Activated naive CD4-positive, alpha-beta T cell treated with anti-CD3 and anti-CD28 coated beads, Interleukin-2, amount 10 ng/mL, durations not matched to agents 7 days and 5 days (primary cell): ENCODE measurements around the gene ZBTB9.

Source experiments
- CTCF ChIA-PET: fragments of 350-600 bp; sonication (Branson Sonifier 250); formaldehyde crosslinking; loops from one replicate; lab custom pipeline; 2021; ENCODE audit warnings: antibody characterized with exemption; lab: Charles Lee
- DNase-seq: peaks from one replicate; pipeline ENCODE4 v3.0.0-alpha.2; 2020
- H3K27ac Mint-ChIP-seq: one replicate; pipeline ENCODE4 v1.8.0; 2021; ENCODE audit warnings: mild to moderate bottlenecking, moderate library complexity, mixed read lengths
- H3K27me3 Mint-ChIP-seq: one replicate; pipeline ENCODE4 v1.8.0; 2021; ENCODE audit warnings: mild to moderate bottlenecking, mixed read lengths
- H3K36me3 Mint-ChIP-seq: one replicate; pipeline ENCODE4 v1.8.0; 2021; ENCODE audit warnings: mixed read lengths
- H3K4me1 Mint-ChIP-seq: one replicate; pipeline ENCODE4 v1.8.0; 2021; ENCODE audit warnings: mixed read lengths
- H3K4me3 Mint-ChIP-seq: one replicate; pipeline ENCODE4 v1.8.0; 2021; ENCODE audit warnings: mild to moderate bottlenecking, moderate library complexity, mixed read lengths
- H3K9me3 Mint-ChIP-seq: one replicate; pipeline ENCODE4 v1.8.0; 2021; ENCODE audit warnings: mixed read lengths

Gene ZBTB9

DNA sequence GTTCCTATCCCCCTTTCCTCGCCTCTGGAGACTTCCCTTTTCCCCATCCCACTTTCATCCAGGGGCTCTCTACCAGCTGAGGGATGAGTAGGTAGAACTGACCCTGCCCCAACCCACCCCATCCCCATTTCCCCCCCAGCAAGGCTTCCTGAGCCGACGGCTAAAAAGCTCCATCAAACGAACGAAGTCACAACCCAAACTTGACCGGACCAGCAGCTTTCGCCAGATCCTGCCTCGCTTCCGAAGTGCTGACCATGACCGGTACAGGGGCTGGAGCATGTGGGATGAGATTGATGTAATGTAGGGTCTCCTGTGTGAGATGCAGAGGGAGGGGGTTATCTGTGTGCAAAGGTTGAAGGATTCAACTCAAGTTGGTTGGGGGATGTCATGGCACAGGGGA is 21.8 kb upstream of the ZBTB9 start:
- CTCF ChIA-PET, result no interaction called here
- Mint-ChIP-seq H3K27ac (no peak overlapping the region), H3K4me1 (peaks cover 56% of the 10 kb centered on the region), H3K9me3 (no peaks in the 10 kb centered on the region), H3K4me3 (peak overlapping the region; percentile 81), H3K36me3 (peaks cover 36% of the 10 kb centered on the region), H3K27me3 (no peaks in the 10 kb centered on the region)
- no peak for DNase-seq

DNA sequence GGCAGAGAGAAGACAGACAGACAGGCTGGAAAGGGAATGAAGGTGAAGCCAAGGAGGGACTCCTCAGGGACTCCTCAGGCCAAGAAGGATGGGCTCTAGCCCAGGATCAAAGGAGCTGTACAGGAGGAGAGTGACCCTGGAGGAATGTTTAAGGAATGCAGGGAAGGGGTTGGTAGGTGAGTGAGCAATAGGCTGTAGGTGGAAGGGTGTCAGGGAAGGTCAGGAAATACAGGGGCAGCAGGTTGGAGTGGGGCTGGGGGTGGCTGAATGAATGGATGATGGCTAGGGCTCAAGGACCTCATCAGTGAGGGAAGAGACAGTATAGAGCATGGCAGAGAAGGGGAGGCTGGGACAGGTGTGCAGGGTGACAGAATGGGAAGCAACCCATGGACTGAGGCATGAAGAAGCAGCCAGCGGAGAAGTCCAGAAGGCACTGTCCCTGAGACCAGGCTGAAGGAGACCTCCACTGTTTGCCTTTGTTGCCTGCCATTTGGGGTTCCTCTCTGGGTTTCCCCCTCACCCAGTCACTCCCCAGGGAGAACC is 21.3 kb upstream of the ZBTB9 start:
- H3K4me3 Mint-ChIP-seq, result peak overlapping the region; percentile 51
- peak overlapping the region; percentile 43 for H3K27ac Mint-ChIP-seq
- CTCF ChIA-PET, result no interaction called here
- no peaks in the 10 kb centered on the region for H3K9me3 Mint-ChIP-seq
- H3K27me3 Mint-ChIP-seq, result no peaks in the 10 kb centered on the region
- peaks cover 37% of the 10 kb centered on the region for H3K36me3 Mint-ChIP-seq
- DNase-seq, result no peak
- peaks cover 55% of the 10 kb centered on the region for H3K4me1 Mint-ChIP-seq

DNA sequence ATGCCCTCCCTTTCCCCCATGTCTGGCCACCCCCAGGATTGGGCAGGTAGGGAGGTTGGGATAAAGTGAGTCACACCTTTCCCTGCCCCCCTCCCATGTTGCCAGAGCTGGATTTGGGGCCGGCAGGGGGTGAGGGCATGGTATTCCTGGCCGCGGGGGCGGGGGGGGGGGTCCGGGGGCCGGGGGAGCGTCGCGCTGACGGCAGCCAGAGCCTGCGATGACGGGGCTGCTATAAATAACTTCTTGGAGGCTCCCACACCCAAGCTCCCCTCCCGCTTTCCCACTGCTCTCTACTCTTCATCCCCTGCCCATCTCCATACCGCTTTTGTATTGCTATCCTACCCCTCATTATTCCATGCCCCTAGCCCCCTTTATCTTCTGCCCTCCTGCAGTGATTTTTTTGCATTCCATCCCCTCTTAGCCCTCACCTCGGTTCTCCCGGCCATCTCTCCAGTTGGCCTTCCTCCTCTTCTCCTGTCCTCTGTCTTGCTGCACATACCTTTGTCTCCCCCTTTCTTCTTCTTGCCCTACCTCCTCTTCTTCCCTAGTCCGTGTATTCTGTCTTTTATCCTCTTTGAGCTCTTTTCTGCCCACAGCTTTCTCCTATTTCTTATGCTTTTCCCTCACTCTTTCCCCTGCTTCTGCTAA is 20.7 kb upstream of the ZBTB9 start:
- Mint-ChIP-seq H3K4me3 (no peak overlapping the region), H3K9me3 (no peaks in the 10 kb centered on the region), H3K27me3 (no peaks in the 10 kb centered on the region), H3K4me1 (peaks cover 50% of the 10 kb centered on the region), H3K36me3 (peaks cover 43% of the 10 kb centered on the region), H3K27ac (peak overlapping the region; percentile 12)
- CTCF ChIA-PET, result interaction anchor here (0.6 kb wide), 1 partner anchor 38 kb away, joined by 3 read pairs; no protein-coding TSS in a partner anchor
- DNase-seq, result no peak

- no peak overlapping the region for H3K27ac Mint-ChIP-seq
- H3K4me3 Mint-ChIP-seq, result no peak overlapping the region
- H3K36me3 Mint-ChIP-seq, result peaks cover 48% of the 10 kb centered on the region
- no peaks in the 10 kb centered on the region for H3K9me3 Mint-ChIP-seq
- no peaks in the 10 kb centered on the region for H3K27me3 Mint-ChIP-seq
- peaks cover 37% of the 10 kb centered on the region for H3K4me1 Mint-ChIP-seq
- CTCF ChIA-PET, result no interaction called here
- no peak for DNase-seq
Observed at GRCh38 chr6:33434961-33435360, 19.4 kb upstream of the ZBTB9 start.

DNA sequence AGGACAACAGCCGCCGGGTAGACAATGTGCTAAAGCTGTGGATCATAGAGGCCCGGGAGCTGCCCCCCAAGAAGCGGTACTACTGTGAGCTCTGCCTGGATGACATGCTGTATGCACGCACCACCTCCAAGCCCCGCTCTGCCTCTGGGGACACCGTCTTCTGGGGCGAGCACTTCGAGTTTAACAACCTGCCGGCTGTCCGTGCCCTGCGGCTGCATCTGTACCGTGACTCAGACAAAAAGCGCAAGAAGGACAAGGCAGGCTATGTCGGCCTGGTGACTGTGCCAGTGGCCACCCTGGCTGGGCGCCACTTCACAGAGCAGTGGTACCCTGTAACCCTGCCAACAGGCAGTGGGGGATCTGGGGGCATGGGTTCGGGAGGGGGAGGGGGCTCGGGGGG is 16.7 kb upstream of the ZBTB9 start:
- no peak overlapping the region for H3K4me3 Mint-ChIP-seq
- peaks cover 54% of the 10 kb centered on the region for H3K36me3 Mint-ChIP-seq
- DNase-seq, result no peak
- peaks cover 10% of the 10 kb centered on the region for H3K4me1 Mint-ChIP-seq
- CTCF ChIA-PET, result no interaction called here
- no peaks in the 10 kb centered on the region for H3K27me3 Mint-ChIP-seq
- H3K27ac Mint-ChIP-seq, result no peak overlapping the region
- H3K9me3 Mint-ChIP-seq, result no peaks in the 10 kb centered on the region

DNA sequence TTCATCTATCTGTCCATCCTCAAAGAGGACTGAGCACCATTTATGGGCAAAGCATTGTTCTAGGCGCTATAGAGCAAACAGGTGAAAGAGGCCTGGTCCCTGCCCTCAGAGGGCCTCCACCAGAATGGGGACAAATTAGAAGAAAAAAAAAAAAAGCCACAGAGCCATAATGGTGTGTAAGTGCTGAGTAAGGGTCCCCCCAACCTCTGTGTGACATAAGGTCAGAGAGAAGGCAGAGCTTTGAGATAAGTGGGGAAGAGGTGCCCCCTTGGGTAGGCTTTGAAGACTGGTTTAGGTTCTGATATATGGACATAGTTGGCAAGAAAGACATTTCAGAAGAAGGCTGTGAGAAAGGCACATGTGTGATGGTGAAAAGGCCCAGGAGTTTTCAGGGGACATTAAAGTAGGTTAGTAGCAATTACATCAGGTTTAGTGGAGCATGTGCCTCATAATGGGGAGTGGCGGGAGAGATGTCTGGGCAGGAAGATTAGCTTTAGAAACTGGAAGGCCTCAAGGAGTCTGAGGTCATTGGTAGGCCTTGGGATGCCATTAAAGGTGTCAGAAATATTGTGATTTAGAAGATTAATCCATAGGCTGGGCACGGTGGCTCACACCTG is 15.3 kb upstream of the ZBTB9 start:
- Mint-ChIP-seq H3K27ac (no peak overlapping the region), H3K27me3 (no peaks in the 10 kb centered on the region), H3K36me3 (peaks cover 48% of the 10 kb centered on the region), H3K9me3 (no peaks in the 10 kb centered on the region), H3K4me3 (no peak overlapping the region), H3K4me1 (peaks cover under 1% of the 10 kb centered on the region)
- no peak for DNase-seq
- CTCF ChIA-PET, result no interaction called here

DNA sequence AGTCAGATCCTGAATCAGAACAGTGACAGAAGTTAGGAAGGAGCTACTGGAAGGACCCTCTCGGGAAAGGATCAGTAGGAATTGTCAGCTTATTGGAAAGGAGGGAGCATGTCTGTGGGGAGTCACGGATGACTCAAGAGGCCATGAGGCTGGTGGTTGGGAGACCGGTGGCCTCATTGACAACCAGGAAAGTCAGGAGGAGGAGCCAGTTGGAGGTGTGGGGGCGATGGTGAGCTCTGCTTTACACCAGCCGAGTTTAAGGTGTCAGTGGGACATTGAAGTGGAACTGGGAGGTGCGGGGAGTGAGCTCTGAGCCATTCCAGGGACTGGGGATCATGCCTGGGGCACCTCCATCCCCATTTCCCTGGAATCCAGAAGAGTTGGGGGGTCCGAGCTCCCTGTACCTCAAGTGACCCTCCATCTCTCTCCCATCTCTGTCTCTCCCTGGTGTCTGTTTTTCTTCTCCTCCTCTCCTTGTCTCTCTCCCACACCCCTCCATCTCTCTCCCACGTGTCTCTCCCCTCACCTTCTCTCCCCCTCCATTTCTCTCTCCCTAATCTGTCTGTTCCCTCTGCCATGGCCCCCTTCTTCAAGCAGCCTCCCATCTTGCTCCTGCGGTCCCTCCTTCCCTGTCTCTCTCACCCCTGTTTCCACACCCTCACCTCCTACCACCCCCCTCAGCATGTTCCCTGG is 14.3 kb upstream of the ZBTB9 start:
- CTCF ChIA-PET, result interaction anchor here (0.5 to 1.1 kb wide), 2 partner anchors 10 to 56 kb away, joined by 3 to 4 read pairs; no protein-coding TSS in a partner anchor
- no peak for DNase-seq
- Mint-ChIP-seq H3K27me3 (no peaks in the 10 kb centered on the region), H3K4me3 (no peak overlapping the region), H3K9me3 (no peaks in the 10 kb centered on the region), H3K36me3 (peaks cover 55% of the 10 kb centered on the region), H3K27ac (peak overlapping the region; percentile 25), H3K4me1 (no peaks in the 10 kb centered on the region)

GRCh38 chr6:33440649-33441309 is 13.6 kb upstream of the ZBTB9 start:
- Mint-ChIP-seq H3K4me3 (no peak overlapping the region), H3K9me3 (no peaks in the 10 kb centered on the region), H3K36me3 (peaks cover 49% of the 10 kb centered on the region), H3K27ac (peak overlapping the region; percentile 26), H3K4me1 (no peaks in the 10 kb centered on the region), H3K27me3 (no peaks in the 10 kb centered on the region)
- DNase-seq, result no peak
- CTCF ChIA-PET, result interaction anchor here (1.1 to 1.2 kb wide), 2 partner anchors 9 kb away, joined by 3 to 4 read pairs; no protein-coding TSS in a partner anchor

- Mint-ChIP-seq H3K36me3 (peaks cover 50% of the 10 kb centered on the region), H3K4me1 (no peaks in the 10 kb centered on the region), H3K27me3 (no peaks in the 10 kb centered on the region), H3K27ac (peak overlapping the region; percentile 26), H3K9me3 (no peaks in the 10 kb centered on the region), H3K4me3 (no peak overlapping the region)
- DNase-seq, result no peak
- CTCF ChIA-PET, result interaction anchor here (1.2 kb wide), 1 partner anchor 9 kb away, joined by 3 read pairs; no protein-coding TSS in a partner anchor
Observed at GRCh38 chr6:33441457-33441856, 12.9 kb upstream of the ZBTB9 start.

GRCh38 chr6:33442283-33442682 is 12.1 kb upstream of the ZBTB9 start:
- Mint-ChIP-seq H3K27me3 (no peaks in the 10 kb centered on the region), H3K4me3 (no peak overlapping the region), H3K36me3 (peaks cover 46% of the 10 kb centered on the region), H3K27ac (no peak overlapping the region), H3K9me3 (no peaks in the 10 kb centered on the region), H3K4me1 (no peaks in the 10 kb centered on the region)
- CTCF ChIA-PET, result no interaction called here
- DNase-seq, result no peak

GRCh38 chr6:33443025-33443424 is 11.4 kb upstream of the ZBTB9 start:
- Mint-ChIP-seq H3K27ac (peak overlapping the region; percentile 73), H3K9me3 (no peaks in the 10 kb centered on the region), H3K27me3 (no peaks in the 10 kb centered on the region), H3K36me3 (peaks cover 50% of the 10 kb centered on the region), H3K4me1 (no peaks in the 10 kb centered on the region), H3K4me3 (no peak overlapping the region)
- no peak for DNase-seq
- CTCF ChIA-PET, result no interaction called here

DNA sequence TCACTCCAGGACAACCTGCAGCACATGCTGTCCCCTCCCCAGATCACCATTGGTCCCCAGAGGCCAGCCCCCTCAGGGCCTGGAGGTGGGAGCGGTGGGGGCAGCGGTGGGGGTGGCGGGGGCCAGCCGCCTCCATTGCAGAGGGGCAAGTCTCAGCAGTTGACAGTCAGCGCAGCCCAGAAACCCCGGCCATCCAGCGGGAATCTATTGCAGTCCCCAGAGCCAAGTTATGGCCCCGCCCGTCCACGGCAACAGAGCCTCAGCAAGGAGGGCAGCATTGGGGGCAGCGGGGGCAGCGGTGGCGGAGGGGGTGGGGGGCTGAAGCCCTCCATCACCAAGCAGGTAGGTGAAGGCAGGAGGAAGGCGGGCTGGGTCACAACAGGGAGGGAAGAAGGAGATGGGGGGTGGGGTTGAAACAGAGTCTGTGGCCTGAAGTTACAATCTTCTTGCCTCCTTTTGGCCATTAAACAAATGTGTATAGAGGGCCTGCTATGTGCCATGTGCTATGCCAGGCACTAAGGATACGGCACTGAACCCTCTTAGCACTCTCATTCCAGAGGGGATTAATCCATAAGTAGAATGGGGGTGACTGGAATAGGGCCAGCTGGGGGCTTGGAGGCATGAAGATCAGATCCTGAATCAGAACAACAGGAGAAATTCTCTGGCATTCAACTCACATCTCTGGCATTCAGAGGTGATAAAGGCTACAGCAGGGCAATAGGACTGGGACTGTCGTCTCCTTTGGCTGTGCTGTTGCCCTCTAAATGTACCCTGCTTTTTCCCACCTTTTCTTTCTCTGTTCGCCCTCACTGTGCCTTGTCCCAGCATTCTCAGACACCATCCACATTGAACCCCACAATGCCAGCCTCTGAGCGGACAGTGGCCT is 10.5 kb upstream of the ZBTB9 start:
- no peaks in the 10 kb centered on the region for H3K9me3 Mint-ChIP-seq
- no peak overlapping the region for H3K4me3 Mint-ChIP-seq
- H3K27me3 Mint-ChIP-seq, result no peaks in the 10 kb centered on the region
- no peak overlapping the region for H3K27ac Mint-ChIP-seq
- CTCF ChIA-PET, result no interaction called here
- H3K4me1 Mint-ChIP-seq, result no peaks in the 10 kb centered on the region
- H3K36me3 Mint-ChIP-seq, result peaks cover 50% of the 10 kb centered on the region
- no peak for DNase-seq

- DNase-seq, result no peak
- H3K36me3 Mint-ChIP-seq, result peaks cover 51% of the 10 kb centered on the region
- peak overlapping the region; percentile 16 for H3K27ac Mint-ChIP-seq
- no peaks in the 10 kb centered on the region for H3K4me1 Mint-ChIP-seq
- no peaks in the 10 kb centered on the region for H3K27me3 Mint-ChIP-seq
- H3K9me3 Mint-ChIP-seq, result no peaks in the 10 kb centered on the region
- CTCF ChIA-PET, result no interaction called here
- H3K4me3 Mint-ChIP-seq, result no peak overlapping the region
Observed at GRCh38 chr6:33445119-33445603, 9.2 kb upstream of the ZBTB9 start.
